SKM-1 (cell line): ENCODE measurements around the gene SPAG17.

Experiments
- DNase-seq: peaks from one replicate; lab custom pipeline; 2025; ENCODE audit not compliant: unreplicated experiment; lab: John Stamatoyannopoulos, UW

The SPAG17 gene

DNA sequence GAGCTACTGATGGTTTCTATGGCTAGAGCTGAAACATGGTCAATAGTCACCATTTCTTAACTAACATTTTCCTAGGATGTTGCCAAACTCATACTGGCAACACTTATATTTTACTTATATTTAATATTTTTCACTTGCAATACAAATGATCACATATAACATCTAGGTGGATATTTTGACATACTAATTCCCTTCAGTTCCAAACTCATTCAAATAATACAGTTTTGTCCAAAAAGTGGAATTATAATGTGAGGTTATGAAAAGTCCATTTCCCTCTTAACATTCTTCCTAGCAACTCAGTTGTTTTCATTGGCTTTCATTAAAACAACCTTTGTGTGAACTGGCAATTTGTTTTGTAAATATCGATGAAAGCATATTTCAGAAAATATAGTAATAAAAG, 16.0 kb downstream of the SPAG17 start:
- no peak for DNase-seq

DNA sequence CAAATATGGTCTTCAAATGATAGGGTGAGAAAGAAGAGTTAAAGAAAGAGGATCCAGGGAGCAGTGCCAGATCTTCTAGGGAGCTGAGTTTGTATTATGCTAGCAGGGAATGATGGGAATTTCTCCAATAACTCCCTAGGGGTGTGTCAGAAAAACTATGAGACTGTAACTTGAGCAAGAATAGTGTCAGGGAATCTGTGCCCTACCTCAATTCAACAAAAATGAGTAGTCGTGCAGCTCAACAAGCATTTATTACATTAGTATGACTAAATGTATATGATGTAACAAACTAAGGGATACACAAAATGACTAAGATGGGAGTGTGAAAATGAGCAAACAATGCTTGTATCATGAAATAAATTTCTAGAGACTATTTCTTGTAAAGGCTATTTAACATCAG, 24.2 kb downstream of the SPAG17 start:
- DNase-seq: no peak

DNA sequence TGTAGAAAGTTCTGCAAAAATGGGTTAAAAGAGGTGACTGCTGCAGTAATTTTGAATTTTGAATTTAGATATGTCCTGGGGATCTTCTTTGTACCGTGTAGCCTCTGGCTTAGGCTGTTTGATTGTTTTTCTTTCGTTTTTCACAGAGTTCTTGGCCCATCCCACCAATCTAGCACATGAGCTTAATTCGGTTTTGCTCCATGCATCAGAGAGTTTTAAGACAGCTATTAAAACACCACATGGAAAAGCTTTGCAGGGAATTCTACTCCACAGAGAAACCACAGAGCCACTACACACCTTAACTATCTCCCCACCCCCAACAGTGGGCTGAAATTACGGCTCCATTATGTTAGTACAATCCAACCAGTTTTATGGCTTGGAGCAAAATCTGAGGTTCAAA, 25.5 kb downstream of the SPAG17 start:
- DNase-seq: no peak

DNA sequence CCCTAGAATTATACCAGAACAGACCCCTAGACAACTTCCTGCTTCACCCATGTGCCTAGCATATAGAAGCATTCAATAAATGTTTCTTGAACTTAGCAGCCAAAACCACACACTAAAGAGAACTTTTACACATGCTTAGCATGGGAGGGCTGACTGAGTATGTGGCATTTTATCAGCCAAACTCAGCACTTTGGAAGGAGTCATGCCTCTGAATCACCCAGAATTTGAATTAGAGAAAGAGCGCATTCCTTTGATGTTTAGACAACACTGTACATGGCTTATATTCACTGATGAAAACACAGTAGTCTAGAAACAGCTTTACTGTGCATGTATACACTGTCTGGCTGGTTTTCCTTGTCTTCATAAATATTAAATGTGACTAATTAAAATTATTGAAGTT, 26.1 kb downstream of the SPAG17 start:
- no peak for DNase-seq

DNA sequence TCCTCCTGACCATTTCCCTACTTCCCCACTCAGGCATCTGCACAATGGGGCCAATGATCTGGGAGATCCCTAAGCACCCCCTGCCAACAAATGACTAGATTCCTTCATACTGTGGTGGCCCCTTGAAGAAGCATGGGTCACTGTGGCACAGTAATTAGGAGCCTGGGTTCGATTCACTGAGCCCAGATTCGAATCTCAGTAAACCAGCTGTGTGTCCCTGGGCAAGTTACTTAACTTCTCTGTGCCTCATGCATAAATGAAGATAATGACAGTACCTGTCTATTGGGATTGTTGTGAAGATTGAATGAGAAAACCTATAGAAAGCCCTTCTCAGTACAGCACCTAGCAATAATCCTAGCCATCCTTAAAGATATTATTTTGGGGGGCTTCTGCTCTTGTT, 27.5 kb downstream of the SPAG17 start:
- no peak for DNase-seq

DNA sequence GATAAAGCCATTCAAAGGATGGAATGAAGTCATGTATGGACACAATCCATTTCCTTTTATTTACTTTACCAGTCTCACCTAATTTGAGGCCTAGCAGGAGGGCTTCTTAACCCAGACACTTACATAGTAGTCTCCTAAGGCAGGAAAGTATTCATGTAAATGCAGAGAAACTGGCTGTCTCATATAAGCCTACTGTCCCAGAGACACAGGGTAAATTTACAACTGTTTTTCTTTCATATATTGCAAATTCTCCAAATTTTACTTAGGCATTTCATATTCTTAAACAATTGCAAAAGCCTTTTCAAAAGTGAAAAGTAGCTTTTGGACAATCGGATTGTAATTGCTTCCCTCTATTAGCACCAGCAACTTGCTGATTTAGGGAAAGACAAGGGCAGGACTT, 29.9 kb downstream of the SPAG17 start:
- no peak for DNase-seq

DNA sequence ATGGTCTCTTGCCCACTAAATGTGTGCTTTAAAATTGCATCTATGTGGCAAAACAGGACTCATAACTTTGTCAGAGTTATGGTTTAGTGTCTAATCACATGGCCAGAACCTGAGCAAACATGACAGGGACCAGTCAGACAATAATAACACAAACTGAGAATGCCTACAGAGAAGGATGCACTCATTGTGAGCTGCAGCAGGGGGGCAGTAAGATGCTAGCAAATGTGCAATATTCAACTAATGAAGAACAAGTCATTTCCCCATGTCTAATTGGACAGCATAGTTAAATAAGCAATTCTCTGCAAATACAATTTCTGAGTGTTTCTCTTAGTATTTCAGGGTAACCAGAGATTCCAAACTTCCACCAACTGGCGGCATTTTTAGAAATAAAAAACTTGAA, 30.8 kb downstream of the SPAG17 start:
- no peak for DNase-seq

DNA sequence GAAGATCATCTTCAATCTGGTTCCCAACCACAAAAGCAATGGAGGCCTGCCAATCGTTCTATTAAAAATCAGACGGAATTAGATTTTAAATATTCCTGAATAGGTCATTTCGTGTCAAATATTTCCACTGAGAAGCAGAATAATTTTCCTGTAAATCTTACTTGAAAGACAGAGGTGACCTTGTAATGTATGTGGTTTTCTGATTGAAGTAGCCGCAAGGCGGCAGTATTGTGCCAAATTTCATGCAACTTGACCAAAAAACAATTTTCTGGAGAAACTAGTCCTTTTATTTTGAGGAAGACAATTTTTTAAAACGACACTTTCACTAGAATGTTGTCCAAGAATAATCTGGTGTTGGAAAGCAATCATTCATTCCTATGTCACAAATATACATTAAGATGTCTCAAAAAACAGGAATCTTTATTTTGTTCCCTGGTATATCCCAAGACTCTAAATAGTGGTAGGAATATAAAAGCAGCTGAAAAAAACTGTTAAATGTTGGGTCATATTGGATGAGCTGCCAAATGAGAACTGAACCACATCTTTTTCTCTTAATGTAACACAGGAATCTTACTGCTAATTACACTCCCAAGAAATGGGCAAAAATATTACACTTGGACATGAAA, 33.6 kb downstream of the SPAG17 start:
- peak; percentile 35 for DNase-seq

DNA sequence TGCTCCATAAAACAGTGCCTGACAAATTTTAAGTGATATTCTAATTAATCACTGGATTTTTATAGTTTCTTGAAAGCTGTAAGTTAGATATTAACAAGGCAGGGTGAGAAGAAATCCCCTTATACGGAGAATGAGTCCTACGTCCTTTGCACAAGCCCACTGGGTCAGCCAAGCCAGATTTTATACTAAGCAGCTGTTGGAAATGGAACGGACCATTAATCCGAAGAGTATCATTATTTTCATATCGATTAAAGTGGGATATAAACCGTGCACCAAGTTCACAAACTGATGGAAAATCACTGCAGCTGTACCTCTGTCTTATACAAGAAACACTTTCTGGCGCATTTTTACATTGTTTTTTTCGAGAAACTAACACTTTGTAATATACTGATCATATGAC, 35.2 kb downstream of the SPAG17 start:
- DNase-seq: no peak

DNA sequence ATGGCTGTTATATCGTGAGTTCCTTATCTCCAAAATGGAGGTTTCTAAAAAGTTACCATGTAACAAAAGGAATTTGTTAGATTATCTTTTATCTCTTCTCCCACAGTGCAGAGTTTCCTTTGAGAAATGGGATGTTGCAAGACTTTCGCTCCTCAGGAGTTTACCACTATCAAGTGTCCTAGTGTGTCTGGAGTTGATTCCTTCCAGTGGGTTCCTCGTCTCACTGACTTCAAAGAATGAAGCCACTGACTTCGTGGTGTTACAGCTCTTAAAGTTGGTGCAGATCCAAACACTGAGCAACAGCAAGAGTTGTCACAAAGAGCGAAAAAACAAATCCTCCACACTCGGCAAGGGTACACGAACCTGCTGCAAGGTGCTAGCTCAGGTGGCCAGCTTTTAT, 37.0 kb downstream of the SPAG17 start:
- no peak for DNase-seq

DNA sequence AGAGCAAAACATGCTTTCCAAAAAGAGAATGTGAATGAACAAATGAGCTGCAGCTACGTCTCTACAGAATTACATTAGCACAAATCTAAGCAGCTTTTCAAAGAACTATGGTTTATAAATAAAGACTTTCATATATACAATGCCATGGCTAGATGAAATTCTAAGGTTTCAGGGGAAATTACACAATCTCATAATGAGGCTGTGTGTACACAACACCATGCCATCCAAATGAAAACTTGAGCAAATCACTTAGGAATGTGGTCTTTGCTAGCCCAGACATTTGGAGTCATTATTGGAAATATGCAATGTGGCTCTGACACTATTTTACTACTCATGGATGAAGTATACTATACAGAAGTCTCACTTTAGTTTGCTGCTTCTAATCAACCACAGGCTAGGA, 37.5 kb downstream of the SPAG17 start:
- no peak for DNase-seq

DNA sequence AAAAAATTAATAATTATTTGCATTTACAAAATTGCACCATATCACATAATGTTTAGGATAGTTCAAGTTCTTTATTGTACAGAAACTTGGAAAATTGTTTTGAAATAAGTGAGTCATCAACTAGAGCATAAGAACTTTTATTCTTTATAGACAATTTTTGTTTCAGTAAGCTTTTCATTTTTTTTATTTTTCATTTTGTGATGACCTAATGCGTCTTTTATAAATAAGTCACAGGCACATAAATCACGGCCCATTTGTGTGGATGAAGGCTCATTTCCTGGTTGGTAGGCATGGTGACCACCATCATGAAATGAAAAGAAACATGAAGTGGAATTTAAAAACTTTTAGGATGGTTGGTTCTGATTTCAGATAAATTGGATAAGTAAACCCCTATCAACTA, 39.3 kb downstream of the SPAG17 start:
- no peak for DNase-seq

DNA sequence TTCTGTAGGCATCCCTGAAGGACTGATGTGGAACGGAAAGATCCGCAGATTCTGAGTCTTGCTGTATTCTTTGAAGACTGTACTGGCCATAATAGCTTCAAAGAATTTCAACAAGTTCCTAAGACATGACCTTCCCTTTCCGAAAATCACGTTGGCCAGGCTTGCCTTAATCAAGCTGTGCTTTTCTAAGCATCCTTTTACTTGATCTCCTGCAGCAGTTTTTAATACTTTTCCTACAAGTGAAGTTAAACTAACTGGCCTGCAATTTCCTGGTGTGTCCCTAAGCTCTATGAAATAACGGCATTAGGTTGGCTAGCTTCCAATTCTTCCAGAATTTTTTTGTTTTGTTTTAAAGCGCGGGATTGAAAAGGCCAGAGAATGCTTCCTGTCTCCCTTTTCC, 40.3 kb downstream of the SPAG17 start:
- no peak for DNase-seq

DNA sequence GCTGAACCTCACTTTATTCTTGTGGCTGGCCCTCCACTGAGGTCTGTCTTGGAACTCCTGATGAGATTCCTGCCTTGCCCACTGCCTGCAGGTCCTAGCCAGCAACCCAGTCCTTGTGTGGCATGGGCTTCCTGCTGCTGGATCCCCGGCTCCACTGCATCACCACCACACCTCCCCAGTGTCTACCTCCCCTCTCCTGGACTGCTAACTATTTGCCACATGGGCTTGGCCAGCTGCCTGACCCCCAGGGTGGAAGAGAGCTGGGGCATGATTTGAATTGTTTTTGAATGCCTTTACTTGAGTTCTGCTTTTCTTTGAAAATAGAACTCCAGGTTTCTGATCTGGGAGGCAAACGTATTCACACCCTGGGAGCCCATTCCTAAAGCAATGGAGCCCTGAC, 41.2 kb downstream of the SPAG17 start:
- no peak for DNase-seq

DNA sequence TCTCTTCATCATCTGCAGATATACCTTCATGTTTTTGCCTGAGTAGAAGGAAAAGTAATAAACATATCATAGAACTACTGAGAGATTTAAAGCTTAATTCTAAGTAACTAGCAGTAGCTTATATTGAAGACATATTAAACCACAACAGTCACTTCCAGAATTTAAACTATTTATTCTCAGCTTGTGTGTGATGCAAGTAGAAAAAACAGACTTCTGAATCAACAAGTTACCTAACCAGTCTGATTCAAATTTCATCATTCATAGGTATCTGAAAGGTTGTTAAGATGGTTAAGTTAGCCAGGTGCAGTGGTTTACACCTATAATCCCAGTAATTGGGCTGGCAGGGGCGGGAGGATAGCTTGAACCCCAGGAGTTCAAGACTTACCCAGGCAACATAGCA, 41.9 kb downstream of the SPAG17 start:
- DNase-seq: no peak

DNA sequence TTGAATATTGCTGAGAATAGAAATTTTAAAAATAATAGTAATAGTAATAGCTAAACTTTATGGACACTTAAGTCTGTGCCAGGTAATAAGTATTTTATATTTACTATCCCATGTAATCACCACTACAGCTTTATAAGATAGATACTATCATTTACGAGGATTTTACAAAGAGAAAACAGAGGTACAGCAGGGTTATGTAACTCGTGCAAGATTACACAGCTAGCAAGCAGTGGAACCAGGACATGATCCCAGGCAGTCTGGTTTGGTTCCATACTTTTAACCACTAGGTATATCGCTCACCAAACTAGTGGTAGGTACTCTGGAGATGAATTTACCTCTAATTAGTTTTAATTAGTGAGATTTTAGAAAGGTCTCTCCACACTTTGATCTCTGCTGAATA, 42.5 kb downstream of the SPAG17 start:
- DNase-seq: no peak

DNA sequence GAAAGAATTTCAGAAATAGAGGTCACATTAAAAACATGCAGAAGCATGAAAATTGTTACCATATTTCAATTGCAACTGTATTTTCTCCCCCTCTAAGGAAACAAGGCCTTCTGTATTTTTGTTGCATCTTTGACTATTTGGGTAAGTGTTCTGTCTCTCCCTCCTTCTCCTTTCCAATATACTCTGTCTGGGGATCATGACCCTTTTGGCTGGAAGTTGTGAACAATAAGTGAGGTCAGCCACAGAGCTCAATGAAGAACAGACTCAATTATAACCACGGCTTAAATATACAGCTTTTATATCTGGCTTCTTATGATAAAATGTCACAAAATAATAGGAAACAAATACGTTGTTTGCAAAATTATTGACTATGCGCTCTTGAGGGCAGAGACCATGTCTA, 47.1 kb downstream of the SPAG17 start:
- no peak for DNase-seq

DNA sequence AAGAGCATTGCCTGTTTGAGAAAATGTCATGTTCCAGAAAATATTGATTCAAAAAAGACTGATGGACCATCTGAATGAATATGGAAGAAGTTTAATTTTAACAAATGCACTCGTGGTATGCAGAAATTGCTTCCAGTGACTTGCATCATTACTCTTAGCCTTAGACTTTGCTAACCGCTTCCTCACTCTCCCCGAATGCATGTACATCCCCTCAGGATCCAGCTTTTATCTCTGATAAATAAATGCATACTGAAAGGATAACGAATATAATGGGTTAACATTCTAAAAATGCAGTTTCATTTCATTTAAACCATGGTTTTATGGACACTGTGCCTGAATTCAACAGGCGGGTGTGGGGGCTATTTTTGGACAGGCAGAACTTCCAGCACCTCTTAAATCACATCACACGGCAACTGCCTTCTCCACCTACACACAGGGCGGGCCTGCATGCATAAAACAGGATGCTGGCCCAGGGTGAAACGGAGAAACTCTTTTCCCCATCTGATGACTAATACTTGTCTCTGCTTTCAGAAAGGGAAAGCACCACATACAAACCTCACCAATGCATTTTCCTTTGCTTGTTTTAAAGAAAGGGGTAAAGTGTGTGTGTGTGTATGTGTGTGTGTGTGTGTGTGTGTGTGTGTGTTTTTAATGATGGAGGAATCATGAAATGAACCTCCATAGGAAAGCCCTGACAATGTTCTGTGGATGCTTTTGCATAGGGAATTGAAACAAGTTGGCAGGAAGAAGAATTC, 48.7 kb downstream of the SPAG17 start:
- no peak for DNase-seq

DNA sequence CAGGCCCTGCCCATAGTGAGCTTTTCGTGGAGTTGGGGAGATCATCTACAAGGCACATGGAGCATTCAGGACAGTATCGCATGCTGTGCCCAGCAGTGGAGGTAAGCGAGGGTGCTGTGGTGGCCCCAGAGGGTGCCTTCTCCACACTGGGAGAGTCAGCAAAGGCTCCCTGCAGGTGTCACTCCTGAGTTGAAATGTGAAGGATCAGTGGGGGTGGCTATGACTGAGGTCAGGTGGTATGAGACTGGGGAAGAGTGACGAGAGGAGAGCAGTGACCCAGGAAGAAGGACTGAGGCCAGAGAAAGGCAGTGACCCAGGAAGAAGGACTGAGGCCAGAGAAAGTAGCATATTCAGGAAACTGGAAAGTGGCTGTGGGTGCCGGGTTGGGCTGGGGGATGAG, 53.0 kb downstream of the SPAG17 start:
- no peak for DNase-seq

DNA sequence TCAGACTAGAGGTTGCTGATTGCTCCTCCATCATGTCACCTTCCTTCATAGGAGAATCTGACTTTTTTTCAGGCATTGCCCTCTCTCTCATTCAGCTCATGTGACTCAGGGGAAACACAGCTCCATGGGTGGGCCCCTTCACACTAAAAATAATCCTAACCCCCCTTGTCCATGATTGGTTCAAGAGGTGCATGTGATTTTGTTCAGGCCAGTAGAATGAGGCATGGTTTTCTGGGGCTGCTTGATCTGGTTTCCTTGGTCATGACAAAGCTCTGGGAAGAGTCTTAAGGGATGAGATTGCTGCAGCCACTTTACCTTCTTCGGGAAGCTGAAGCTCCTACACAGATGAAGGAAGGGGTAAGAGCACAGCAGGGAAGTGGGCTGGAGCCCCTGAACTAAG, 56.3 kb downstream of the SPAG17 start:
- no peak for DNase-seq

DNA sequence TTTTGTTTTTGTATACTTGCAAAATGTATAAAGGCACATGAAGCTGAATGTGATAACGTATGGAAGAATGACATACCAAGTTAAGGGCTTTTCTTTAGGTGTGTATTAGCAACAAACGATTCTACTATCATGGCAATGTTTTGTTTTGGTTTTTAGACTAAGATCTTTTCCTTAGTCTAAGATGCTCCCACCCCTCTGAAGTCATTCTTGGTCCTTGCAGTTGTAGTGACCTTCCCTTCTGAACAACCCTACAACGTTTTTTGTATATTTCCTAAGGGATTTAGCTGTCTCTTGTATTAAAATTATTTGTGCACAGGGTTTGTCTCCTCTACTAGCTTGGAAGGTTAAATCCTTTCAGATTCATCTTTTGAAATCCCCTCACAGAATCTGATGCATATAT, 61.0 kb downstream of the SPAG17 start:
- no peak for DNase-seq

DNA sequence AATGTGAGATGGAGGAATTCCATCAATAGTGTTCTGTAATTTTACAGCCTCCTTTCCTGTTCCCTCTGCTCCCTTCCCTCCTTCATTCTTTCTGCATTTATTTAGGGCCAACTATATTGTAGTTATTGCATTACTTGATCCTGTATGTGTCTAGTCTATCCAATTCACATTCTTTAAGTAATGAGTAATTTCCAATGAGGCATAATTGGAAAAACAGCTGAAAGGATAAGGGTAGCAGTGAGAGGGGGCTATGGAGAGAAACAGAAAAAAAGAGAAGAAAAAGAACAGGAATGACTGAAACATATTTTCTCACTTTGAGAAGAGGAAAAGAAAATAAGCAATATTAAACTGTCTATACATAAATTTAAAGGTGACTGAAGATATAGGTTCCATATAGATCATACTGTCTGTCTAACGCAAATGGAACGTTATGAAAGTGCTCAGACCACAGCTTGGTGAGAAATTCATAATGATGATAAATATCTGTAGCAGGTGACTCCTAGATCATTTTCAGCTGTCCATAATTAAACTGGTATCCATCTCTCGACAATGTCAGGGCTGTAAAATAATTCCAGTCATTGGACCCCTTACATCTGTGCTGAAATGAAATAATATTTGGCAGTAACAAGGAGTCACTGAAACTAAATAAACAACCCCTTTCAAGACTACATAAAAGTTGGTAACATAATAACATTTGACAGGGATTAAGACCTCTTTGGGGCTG, 61.8 kb downstream of the SPAG17 start:
- no peak for DNase-seq
